ENCODE results near the gene IKBKE.

GRCh38 chr1:206472454-206472853, 2.2 kb downstream of the IKBKE start:
- TF ChIP-seq KDM1A (IDR thresholded peaks at IDR 0.05; ENCODE audit: borderline replicate concordance) (no peak), POLR2A (IDR thresholded peaks at IDR 0.05; ENCODE audit: low read depth, low read length) (no peak), CBFB (IDR thresholded peaks at IDR 0.05; ENCODE audit: low read depth) (no peak), RAD21 (IDR thresholded peaks at IDR 0.05; ENCODE audit: insufficient read depth, low read depth, low read length) (no peak), EZH2 (IDR thresholded peaks at IDR 0.05; ENCODE audit: borderline replicate concordance, control insufficient read depth, low read depth, low read length) (no peak), ZZZ3 (IDR thresholded peaks at IDR 0.05; ENCODE audit: control insufficient read depth, insufficient read length, low read depth) (no peak), SMC3 (IDR thresholded peaks at IDR 0.05; ENCODE audit: borderline replicate concordance, low read length) (no peak), CREB1 (IDR thresholded peaks at IDR 0.05; ENCODE audit: low read depth) (no peak), MAX (IDR thresholded peaks at IDR 0.05; ENCODE audit: low read depth, low read length) (no peak), YY1 (IDR thresholded peaks at IDR 0.05; ENCODE audit: low read depth, low read length) (no peak), POLR2AphosphoS5 (IDR thresholded peaks at IDR 0.05; ENCODE audit: low read length) (no peak)
- TF ChIP-seq, protein P1, sequence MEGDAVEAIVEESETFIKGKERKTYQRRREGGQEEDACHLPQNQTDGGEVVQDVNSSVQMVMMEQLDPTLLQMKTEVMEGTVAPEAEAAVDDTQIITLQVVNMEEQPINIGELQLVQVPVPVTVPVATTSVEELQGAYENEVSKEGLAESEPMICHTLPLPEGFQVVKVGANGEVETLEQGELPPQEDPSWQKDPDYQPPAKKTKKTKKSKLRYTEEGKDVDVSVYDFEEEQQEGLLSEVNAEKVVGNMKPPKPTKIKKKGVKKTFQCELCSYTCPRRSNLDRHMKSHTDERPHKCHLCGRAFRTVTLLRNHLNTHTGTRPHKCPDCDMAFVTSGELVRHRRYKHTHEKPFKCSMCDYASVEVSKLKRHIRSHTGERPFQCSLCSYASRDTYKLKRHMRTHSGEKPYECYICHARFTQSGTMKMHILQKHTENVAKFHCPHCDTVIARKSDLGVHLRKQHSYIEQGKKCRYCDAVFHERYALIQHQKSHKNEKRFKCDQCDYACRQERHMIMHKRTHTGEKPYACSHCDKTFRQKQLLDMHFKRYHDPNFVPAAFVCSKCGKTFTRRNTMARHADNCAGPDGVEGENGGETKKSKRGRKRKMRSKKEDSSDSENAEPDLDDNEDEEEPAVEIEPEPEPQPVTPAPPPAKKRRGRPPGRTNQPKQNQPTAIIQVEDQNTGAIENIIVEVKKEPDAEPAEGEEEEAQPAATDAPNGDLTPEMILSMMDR (IDR thresholded peaks at IDR 0.05 in 2 of 3, conservative IDR thresholded peaks at IDR 0.05 in 1 of 3; ENCODE audit: control insufficient read depth in 2 of 3, extremely low read depth in 1 of 3, insufficient read depth in 1 of 3, low read depth in 3 of 3, low read length in 3 of 3): no peak

Data from GM12878 (cell line).